Fibroblast of skin of left biceps (primary cell): ENCODE measurements around the gene ZNF681.
"Not testable (repeated sequence)": the region's sequence is repeated elsewhere in the genome, so short reads cannot be mapped to it uniquely, and the experiment has no call there.

Experiments used
- DNase-seq, 2 experiments: peaks; one replicate each; pipeline ENCODE4 v3.0.0-alpha.2; 2013; ENCODE audit warnings: low read depth in 2 of 2

Gene ZNF681

GRCh38 chr19:23774106-23774505, 15.4 kb upstream of the ZNF681 start:
- DNase-seq: no peak

- no peak for DNase-seq
Observed at GRCh38 chr19:23772675-23773063, 14.0 kb upstream of the ZNF681 start.

- DNase-seq: no peak
Observed at GRCh38 chr19:23771761-23772674, 13.3 kb upstream of the ZNF681 start.

- DNase-seq: no peak
Observed at GRCh38 chr19:23771316-23771715, 12.6 kb upstream of the ZNF681 start.

- DNase-seq: no peak
Observed at GRCh38 chr19:23770672-23771250, 12.1 kb upstream of the ZNF681 start.

- no peak for DNase-seq
Observed at GRCh38 chr19:23769691-23770468, 11.2 kb upstream of the ZNF681 start.

- DNase-seq: no peak
Observed at GRCh38 chr19:23766951-23767350, 8.3 kb upstream of the ZNF681 start.

GRCh38 chr19:23764781-23765180, 6.1 kb upstream of the ZNF681 start:
- no peak for DNase-seq

- peak; percentile 12 to 13 for DNase-seq
Observed at GRCh38 chr19:23762884-23763711, 4.4 kb upstream of the ZNF681 start.

GRCh38 chr19:23762548-23762883, 3.8 kb upstream of the ZNF681 start:
- no peak for DNase-seq

- not testable (repeated sequence) for DNase-seq
Observed at GRCh38 chr19:23760326-23760725, 1.6 kb upstream of the ZNF681 start.

- DNase-seq: not testable (repeated sequence)
Observed at GRCh38 chr19:23743633-23744232, 15.0 kb downstream of the ZNF681 start.

- not testable (repeated sequence) for DNase-seq
Observed at GRCh38 chr19:23730729-23731465, 27.8 kb downstream of the ZNF681 start.

GRCh38 chr19:23724161-23724560, 34.5 kb downstream of the ZNF681 start:
- DNase-seq: not testable (repeated sequence)

- no peak for DNase-seq
Observed at GRCh38 chr19:23718802-23719201, 39.9 kb downstream of the ZNF681 start.

GRCh38 chr19:23716792-23717191, 41.9 kb downstream of the ZNF681 start:
- DNase-seq: no peak

- DNase-seq: no peak
Observed at GRCh38 chr19:23709347-23709746, 49.3 kb downstream of the ZNF681 start.

GRCh38 chr19:23706657-23707056, 52.0 kb downstream of the ZNF681 start:
- DNase-seq: no peak

GRCh38 chr19:23699521-23699860, 59.2 kb downstream of the ZNF681 start:
- DNase-seq: no peak

- no peak for DNase-seq
Observed at GRCh38 chr19:23698711-23699520, 59.8 kb downstream of the ZNF681 start.
